Lower leg skin (tissue), 4 donors: ENCODE measurements around the gene APBA2. TPM values are rescaled to one million over a fixed set of nuclear protein-coding genes. Genes with fewer than 3 reads are reported as not detected.
A peak's percentile ranks its signal among the peaks of the same experiment; 100 is the strongest.

Source experiments
- DNase-seq, 2 donors: peaks; one replicate each; pipeline ENCODE4 v3.0.0-alpha.2; 2019; ENCODE audit warnings: low spot score in 2 of 2
- H3K4me3 ChIP-seq: fragments of 200-600 bp; sonication (generic); 2 replicates; pipeline ENCODE4 v1.5.1; 2017; ENCODE audit warnings: mild to moderate bottlenecking, low read depth; ENCODE audit not compliant: poor library complexity, severe bottlenecking
- CTCF ChIP-seq, 3 donors: fragments of 450-650 bp; IDR thresholded peaks; one replicate each; pipeline ENCODE4 v1.5.1; 2016; ENCODE audit warnings: antibody characterized with exemption in 3 of 3, mild to moderate bottlenecking in 3 of 3, moderate library complexity in 2 of 3
- POLR2A ChIP-seq, 2 donors: fragments of 450-650 bp; IDR thresholded peaks; one replicate each; pipeline ENCODE4 v1.6.1; 2016 to 2017; ENCODE audit warnings: antibody characterized with exemption in 2 of 2, mild to moderate bottlenecking in 1 of 2, moderate library complexity in 1 of 2
- WGBS, 2 donors: methylation state at CpG; one replicate each; pipeline ENCODE4 v1.1.5; 2018; 5-methylcytosine and 5-hydroxymethylcytosine counted together
- intact Hi-C: fragments of 100-400 bp; cut with DNase I; formaldehyde crosslinking; loops from one replicate; pipeline ENCODE4 v1.15.0; 2023; ENCODE audit warnings: low total_unique reads
- total RNA-seq, 4 donors: library from RNA; depleted of rRNA; stranded (reverse); fragments of >200 nt; gene quantifications; one replicate each; pipeline ENCODE4 v1.1.0, GENCODE V29; 2016

The APBA2 gene
- total RNA-seq, 4 donors from 2014 or later: 0.80 to 1.9 (median 1.6) TPM

DNA sequence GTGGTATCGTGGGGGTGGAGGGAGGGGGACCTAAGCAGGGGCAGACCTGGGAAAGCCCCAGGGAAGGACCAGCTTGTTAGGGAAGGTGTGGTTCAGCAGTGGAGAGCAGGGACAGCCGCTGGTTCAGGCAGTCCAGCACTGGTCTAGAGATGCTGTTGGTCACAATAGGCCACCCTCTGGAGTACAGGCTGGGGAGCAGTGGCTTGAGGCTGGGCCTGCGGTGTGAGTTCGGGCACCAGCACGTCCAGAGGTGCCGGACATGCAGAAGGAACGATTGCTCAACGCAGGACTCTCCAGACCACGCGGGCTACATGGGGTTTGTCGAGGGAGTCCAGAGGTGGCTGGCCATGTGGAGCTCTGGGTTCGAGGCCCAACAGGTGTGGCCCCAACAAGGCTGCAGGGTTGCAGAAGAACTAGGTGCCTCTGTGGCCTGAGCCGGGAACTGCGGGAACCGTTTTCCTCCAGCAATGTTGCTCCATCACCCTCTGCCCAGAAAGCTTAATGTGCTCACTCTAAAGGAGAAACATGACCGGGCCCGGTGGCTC lies 143.9 kb downstream of the APBA2 start:
- intact Hi-C loops: no loop called here
- H3K4me3 ChIP-seq: no peak overlapping the region
- no peak for TF ChIP-seq POLR2A (IDR thresholded peaks at IDR 0.05)
- no peak for TF ChIP-seq CTCF (IDR thresholded peaks at IDR 0.05)
- DNase-seq: peak in 1 of 2 donors; percentile 76
- WGBS, 2 donors: 96% methylated on average over 12 to 17 of the region's 17 CpGs

DNA sequence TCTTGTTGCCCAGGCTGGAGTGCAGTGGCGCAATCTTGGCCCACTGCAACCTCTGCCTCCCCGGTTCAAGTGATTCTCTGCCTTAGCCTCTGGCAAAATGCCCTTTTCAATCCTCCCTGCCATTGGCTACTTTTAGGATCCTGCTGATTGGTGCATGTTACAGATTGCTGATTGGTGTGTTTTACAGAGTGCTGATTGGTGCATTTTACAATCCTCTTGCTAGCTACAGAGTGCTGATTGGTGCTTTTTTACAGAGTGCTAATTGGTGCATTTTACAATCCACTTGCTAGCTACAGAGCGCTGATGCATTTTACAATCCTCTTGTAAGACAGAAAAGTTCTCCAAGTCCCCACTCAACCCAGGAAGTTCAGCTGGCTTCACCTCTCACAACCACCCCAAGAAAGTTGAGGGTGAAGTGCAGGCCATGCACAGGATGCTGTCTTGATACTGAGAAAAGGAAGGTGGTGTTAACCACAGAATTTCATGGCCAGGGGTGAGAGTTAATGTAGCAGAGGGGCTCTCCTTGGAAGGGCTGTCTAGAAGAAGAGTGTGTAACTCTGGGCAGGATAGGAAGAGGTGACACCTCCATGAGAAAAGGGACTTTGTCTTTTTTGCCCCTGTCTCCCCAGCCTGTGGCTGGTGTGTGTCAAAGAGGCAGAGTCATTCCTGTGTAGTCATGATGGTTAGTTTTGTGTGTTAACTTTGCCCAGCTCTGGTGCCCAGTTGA lies 145.9 kb downstream of the APBA2 start:
- no peak overlapping the region for H3K4me3 ChIP-seq
- intact Hi-C loops: no loop called here
- TF ChIP-seq POLR2A (IDR thresholded peaks at IDR 0.05): no peak
- no peak for TF ChIP-seq CTCF (IDR thresholded peaks at IDR 0.05)
- 95 to 96% methylated on average over 3 of the region's 3 CpGs for WGBS, 2 donors
- peak in 1 of 2 donors; percentile 14 for DNase-seq

DNA sequence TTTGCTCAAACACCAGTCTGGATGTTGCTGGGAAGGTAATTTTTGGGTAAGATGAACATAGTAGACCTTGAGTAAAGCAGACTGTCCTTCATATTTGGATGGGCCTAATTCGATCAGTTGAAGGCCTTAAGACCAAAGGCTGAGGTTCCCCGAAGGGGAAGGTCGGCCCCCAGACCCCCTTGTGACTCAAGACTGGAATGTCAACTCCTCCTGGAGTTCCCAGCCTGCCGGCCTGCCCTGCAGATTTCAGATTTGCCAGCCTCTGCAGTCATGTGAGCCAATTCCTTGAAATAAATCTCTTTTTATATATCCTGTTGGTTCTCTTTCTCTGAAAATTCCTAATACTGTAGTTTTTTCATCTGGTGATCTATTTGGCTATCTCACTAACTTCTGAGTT lies 146.5 kb downstream of the APBA2 start:
- peak in 1 of 2 donors; percentile 58 for DNase-seq
- H3K4me3 ChIP-seq: no peak overlapping the region
- no peak for TF ChIP-seq POLR2A (IDR thresholded peaks at IDR 0.05)
- no peak for TF ChIP-seq CTCF (IDR thresholded peaks at IDR 0.05)
- intact Hi-C loops: no loop called here
- 77 to 79% methylated on average over 4 of the region's 4 CpGs for WGBS, 2 donors

DNA sequence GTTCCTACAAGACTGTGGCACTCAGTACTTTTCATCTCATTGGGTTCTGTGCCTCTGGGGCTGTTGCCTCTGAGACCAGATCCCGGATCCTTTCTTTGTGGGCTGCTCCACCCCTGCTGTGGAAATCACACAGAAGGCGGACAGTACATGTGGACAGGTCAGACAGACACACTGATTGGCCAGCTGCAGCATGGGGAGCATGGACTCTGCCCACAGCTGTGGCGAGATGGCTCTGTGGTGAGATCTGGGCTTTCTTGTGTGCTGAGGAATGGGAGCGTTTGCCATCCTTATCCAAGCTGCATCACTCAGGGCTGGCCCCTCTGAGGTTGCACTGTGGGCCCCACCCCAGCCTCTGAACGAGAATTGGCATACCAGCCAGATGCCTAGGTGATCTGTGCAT lies 147.0 kb downstream of the APBA2 start:
- intact Hi-C loops: no loop called here
- WGBS, 2 donors: 77 to 80% methylated on average over 5 of the region's 5 CpGs
- DNase-seq: peak in 1 of 2 donors; percentile 76
- H3K4me3 ChIP-seq: no peak overlapping the region
- TF ChIP-seq CTCF (IDR thresholded peaks at IDR 0.05) (no peak), POLR2A (IDR thresholded peaks at IDR 0.05) (no peak)

GRCh38 chr15:29034151-29034550 lies 148.4 kb downstream of the APBA2 start:
- peak in 1 of 2 donors; percentile 13 for DNase-seq
- 38 to 40% methylated on average over 3 of the region's 3 CpGs for WGBS, 2 donors
- intact Hi-C loops: no loop called here
- no peak overlapping the region for H3K4me3 ChIP-seq
- TF ChIP-seq POLR2A (IDR thresholded peaks at IDR 0.05) (no peak), CTCF (IDR thresholded peaks at IDR 0.05) (no peak)
